IMR-90 (cell line): ENCODE results near the gene SFXN3. TPM values are rescaled to one million over a fixed set of nuclear protein-coding genes. Genes with fewer than 3 reads are reported as not detected.

Source experiments
- ATAC-seq: fragments of 200-7000 bp; cut with Tn5 transposase; 2 replicates; pipeline ENCODE4 v1.9.1; 2020; ENCODE audit warnings: low read depth, mild to moderate bottlenecking, moderate library complexity
- BruUV-seq: library from RNA; stranded (reverse); fragments of 400-500 nt; replicated peaks from 2 replicates; lab custom pipeline; 2021; lab: Mats Ljungman, UMichigan
- CTCF ChIA-PET: fragments of 300-600 bp; formaldehyde crosslinking; extraction: SDS; loops from one replicate; lab custom pipeline; 2021; ENCODE audit warnings: antibody characterized with exemption; lab: Yijun Ruan, JAX
- POLR2A ChIA-PET: fragments of 300-600 bp; sonication (Branson Sonifier 250); formaldehyde crosslinking; loops from one replicate; lab custom pipeline; 2022; ENCODE audit warnings: antibody characterized with exemption; ENCODE audit not compliant: unreplicated experiment; lab: Charles Lee
- DNase-seq: peaks from one replicate; pipeline ENCODE4 v3.0.0; 2013
- H2AFZ ChIP-seq: replicated peaks from 2 replicates; pipeline ENCODE3; 2013; ENCODE audit warnings: low read length, mild to moderate bottlenecking; ENCODE audit not compliant: poor library complexity
- H2AK5ac ChIP-seq: 2 replicates; pipeline ENCODE4 v1.6.1; 2013; ENCODE audit warnings: low read depth, low read length, inconsistent platforms
- H2AK9ac ChIP-seq: replicated peaks from 2 replicates; pipeline ENCODE3; 2013; ENCODE audit warnings: mild to moderate bottlenecking, low read depth, low read length, moderate library complexity; ENCODE audit not compliant: poor library complexity
- H2BK120ac ChIP-seq: 2 replicates; pipeline ENCODE4 v1.6.1; 2013; ENCODE audit warnings: low read depth, low read length, inconsistent platforms
- H2BK15ac ChIP-seq: 3 replicates; pipeline ENCODE4 v1.6.1; 2013; ENCODE audit warnings: low read depth, low read length, inconsistent platforms
- H2BK20ac ChIP-seq: 2 replicates; pipeline ENCODE4 v1.6.1; 2013; ENCODE audit warnings: low read depth, mild to moderate bottlenecking, inconsistent platforms, low read length, moderate library complexity
- H2BK5ac ChIP-seq: 2 replicates; pipeline ENCODE4 v1.6.1; 2013; ENCODE audit warnings: mild to moderate bottlenecking, low read depth, low read length, inconsistent platforms; ENCODE audit not compliant: poor library complexity, severe bottlenecking
- H3K14ac ChIP-seq: replicated peaks from 2 replicates; pipeline ENCODE4 v1.6.1; 2013; ENCODE audit warnings: low read depth, low read length, inconsistent platforms
- H3K18ac ChIP-seq: 2 replicates; pipeline ENCODE4 v1.6.1; 2013; ENCODE audit warnings: low read depth, low read length, control low read depth
- H3K23ac ChIP-seq: 2 replicates; pipeline ENCODE4 v1.6.1; 2013; ENCODE audit warnings: low read depth, low read length, inconsistent platforms
- H3K27ac ChIP-seq: 2 replicates; pipeline ENCODE4 v1.5.1; 2013; ENCODE audit warnings: mild to moderate bottlenecking, control low read depth, low read length; ENCODE audit not compliant: insufficient read depth
- H3K27me3 ChIP-seq: 2 replicates; pipeline ENCODE4 v1.6.1; 2013; ENCODE audit warnings: low read length; ENCODE audit not compliant: control insufficient read depth, insufficient read depth
- H3K36me3 ChIP-seq: 2 replicates; pipeline ENCODE4 v1.6.1; 2013; ENCODE audit warnings: low read length, mixed read lengths; ENCODE audit not compliant: control insufficient read depth, insufficient read depth
- H3K4ac ChIP-seq: 2 replicates; pipeline ENCODE4 v1.6.1; 2013; ENCODE audit warnings: low read depth, low read length, inconsistent platforms
- H3K4me1 ChIP-seq: 2 replicates; pipeline ENCODE4 v1.6.1; 2013; ENCODE audit warnings: low read length, mixed read lengths; ENCODE audit not compliant: control insufficient read depth, insufficient read depth
- H3K4me2 ChIP-seq: 2 replicates; pipeline ENCODE4 v1.6.1; 2013; ENCODE audit warnings: low read depth, mild to moderate bottlenecking, control low read depth, low read length, moderate library complexity
- H3K4me3 ChIP-seq: 2 replicates; pipeline ENCODE4 v1.5.1; 2013; ENCODE audit warnings: low read depth, mild to moderate bottlenecking, control low read depth, low read length, moderate library complexity; ENCODE audit not compliant: insufficient read depth
- H3K56ac ChIP-seq: 2 replicates; pipeline ENCODE4 v1.6.1; 2013; ENCODE audit warnings: low read length, inconsistent platforms; ENCODE audit not compliant: insufficient read depth; ENCODE audit errors: extremely low read depth
- H3K79me1 ChIP-seq, 2 experiments: 2 replicates each; pipeline ENCODE4 v1.6.1; 2013; ENCODE audit warnings: low read length in 2 of 2, inconsistent platforms in 1 of 2, low read depth in 1 of 2
- H3K9ac ChIP-seq: 2 replicates; pipeline ENCODE4 v1.6.1; 2013; ENCODE audit warnings: low read depth, low read length, control low read depth
- H3K9me1 ChIP-seq: 2 replicates; pipeline ENCODE4 v1.6.1; 2013; ENCODE audit warnings: low read length, inconsistent platforms; ENCODE audit not compliant: insufficient read depth
- H3K9me3 ChIP-seq: 2 replicates; pipeline ENCODE4 v1.6.1; 2013; ENCODE audit warnings: low read length; ENCODE audit not compliant: control insufficient read depth, insufficient read depth
- H4K20me1 ChIP-seq: 2 replicates; pipeline ENCODE4 v1.6.1; 2013; ENCODE audit warnings: low read length, inconsistent platforms; ENCODE audit not compliant: insufficient read depth
- H4K5ac ChIP-seq: 2 replicates; pipeline ENCODE4 v1.6.1; 2013; ENCODE audit warnings: mild to moderate bottlenecking, low read depth, low read length, control low read depth
- H4K8ac ChIP-seq, 2 experiments: 2 replicates each; pipeline ENCODE4 v1.6.1; 2013; ENCODE audit warnings: low read depth in 2 of 2, low read length in 2 of 2, control low read depth in 1 of 2, inconsistent platforms in 1 of 2
- H4K91ac ChIP-seq: 2 replicates; pipeline ENCODE4 v1.6.1; 2013; ENCODE audit warnings: low read depth, low read length, inconsistent platforms; ENCODE audit not compliant: insufficient read depth
- CTCF ChIP-seq: conservative IDR thresholded peaks from 2 replicates; pipeline ENCODE4 v1.5.1; 2012; ENCODE audit warnings: mild to moderate bottlenecking, low read depth, low read length, improper control_type of control experiment
- ELK1 ChIP-seq: fragments of 150-350 bp; IDR thresholded peaks from 2 replicates; pipeline ENCODE4 v1.6.1; 2016; ENCODE audit warnings: low read depth, mild to moderate bottlenecking, low read length, moderate library complexity, borderline replicate concordance
- FOS ChIP-seq: fragments of 150-350 bp; IDR thresholded peaks from 2 replicates; pipeline ENCODE4 v1.6.1; 2016; ENCODE audit warnings: low read depth, low read length
- MAZ ChIP-seq: IDR thresholded peaks from 2 replicates; pipeline ENCODE4 v1.6.1; 2012; ENCODE audit warnings: low read depth, mild to moderate bottlenecking, low read length, improper control_type of control experiment, moderate library complexity, borderline replicate concordance
- MXI1 ChIP-seq: IDR thresholded peaks from 2 replicates; pipeline ENCODE4 v1.6.1; 2012; ENCODE audit warnings: low read depth, mild to moderate bottlenecking, low read length, moderate library complexity, borderline replicate concordance
- RAD21 ChIP-seq: IDR thresholded peaks from 2 replicates; pipeline ENCODE4 v1.6.1; 2012; ENCODE audit warnings: low read length, improper control_type of control experiment
- RFX5 ChIP-seq: IDR thresholded peaks from 2 replicates; pipeline ENCODE4 v1.8.0; 2012; ENCODE audit warnings: low read depth, mild to moderate bottlenecking, low read length, moderate library complexity
- SMC3 ChIP-seq: fragments of 150-350 bp; IDR thresholded peaks from 2 replicates; pipeline ENCODE4 v1.6.1; 2016; ENCODE audit warnings: low read depth, mild to moderate bottlenecking, antibody characterized with exemption, low read length, moderate library complexity
- WGBS, 2 experiments: methylation state at CpG; one replicate each; pipeline versions ENCODE4 v1.1.5 to v1.1.7; 2013; ENCODE audit warnings: missing lambda C conversion rate in 2 of 2; ENCODE audit not compliant: insufficient read length in 1 of 2; ENCODE audit errors: extremely low coverage in 2 of 2; 5-methylcytosine and 5-hydroxymethylcytosine counted together
- dilution Hi-C: fragments of 300-500 bp; cut with HindIII; formaldehyde crosslinking; loops from one replicate; pipeline ENCODE4 v1.14.3; 2018; ENCODE audit warnings: low sequenced_read_pairs; ENCODE audit not compliant: unreplicated experiment
- in situ Hi-C: fragments of 300-500 bp; cut with MboI; formaldehyde crosslinking; loops from 3 replicates; pipeline ENCODE4 v1.14.3; 2019; ENCODE audit warnings: low sequenced_read_pairs, inconsistent platforms, mixed read lengths
- intact Hi-C: fragments of 100-400 bp; cut with micrococcal nuclease; formaldehyde crosslinking; loops from 2 replicates; pipeline ENCODE4 v1.10.0; 2022
- polyA plus RNA-seq, 3 experiments: library from polyadenylated mRNA; depleted of rRNA; stranded (reverse); fragments of >200 nt; gene quantifications; 2 replicates each; pipeline ENCODE4 v1.2.3, GENCODE V29; 2012; ENCODE audit warnings: low replicate concordance in 1 of 3
- total RNA-seq: library from RNA; depleted of rRNA; stranded (reverse); fragments of >200 nt; gene quantifications from 2 replicates; pipeline ENCODE4 v1.2.3, GENCODE V29; 2012

The SFXN3 gene
- total and polyA plus RNA-seq, 2 of the 4 experiments (the other 2 are of a cell fraction): 64.7 to 77.2 TPM

GRCh38 chr10:101067356-101068083 is 36.5 kb downstream of the SFXN3 start:
- peak overlapping the region; percentile 73; the same call in 1 of the 2 replicates for H3K14ac ChIP-seq
- peak overlapping the region; percentile 57 for H2BK120ac ChIP-seq
- peak overlapping the region; percentile 77; the same call in 1 of the 2 replicates for H3K23ac ChIP-seq
- intact Hi-C loops: loop anchor here (1.0 to 5.0 kb wide), 3 partner anchors 26 to 49 kb away; partner anchors contain the start of genes PDZD7 and SFXN3
- peak overlapping the region; percentile 5 for H2BK5ac ChIP-seq
- H3K9me3 ChIP-seq: no peaks in the 10 kb centered on the region
- peak overlapping the region; percentile 82 for H3K4me2 ChIP-seq
- 3% methylated on average over 21 of the region's 43 CpGs; no CpG with 5 or more reads in 1 of the 2 experiments for WGBS, 2 experiments
- no peak overlapping the region for H2BK20ac ChIP-seq
- TF ChIP-seq CTCF (peak; percentile 89), RAD21 (peak; percentile 86), RFX5 (no peak), ELK1 (no peak), SMC3 (peak; percentile 91), FOS (no peak), MXI1 (no peak), MAZ (0 out of 2 replicates have a peak, but pooled peaks have one; percentile 36)
- no peaks in the 10 kb centered on the region for H4K20me1 ChIP-seq
- H3K56ac ChIP-seq: peak overlapping the region; percentile 44; the same call in 1 of the 2 replicates
- peak overlapping the region; percentile 88 for H2AFZ ChIP-seq
- peaks cover 0 to 15% of the 10 kb centered on the region in 2 experiments; a peak in 2 of 4 replicates for H3K79me1 ChIP-seq
- no peak overlapping the region for H2AK5ac ChIP-seq
- dilution Hi-C loops: no loop called here
- DNase-seq (peak; percentile 83), ATAC-seq (peak; percentile 58)
- CTCF ChIA-PET: interaction anchor here (0.6 to 1.7 kb wide), 8 partner anchors 14 to 54 kb away, joined by 3 to 9 read pairs (median 4); no protein-coding TSS in a partner anchor
- peak overlapping the region; percentile 58 to 61; a peak in 3 of 4 replicates for H4K8ac ChIP-seq
- peak overlapping the region; percentile 91 for H2AK9ac ChIP-seq
- H4K5ac ChIP-seq: no peak overlapping the region
- POLR2A ChIA-PET: no interaction called here
- no TSS peak for BruUV-seq
- H3K4me1 ChIP-seq: peaks cover 17% of the 10 kb centered on the region
- peak overlapping the region; percentile 42 for H3K4me3 ChIP-seq
- peaks cover 4% of the 10 kb centered on the region; the same call in 1 of the 2 replicates for H3K9me1 ChIP-seq
- peak overlapping the region; percentile 81 for H3K4ac ChIP-seq
- no peak overlapping the region for H3K18ac ChIP-seq
- H2BK15ac ChIP-seq: no peak overlapping the region
- peak overlapping the region; percentile 65 for H3K9ac ChIP-seq
- no peaks in the 10 kb centered on the region for H3K36me3 ChIP-seq
- H3K27me3 ChIP-seq: peaks cover 10% of the 10 kb centered on the region
- H4K91ac ChIP-seq: peak overlapping the region; percentile 53
- H3K27ac ChIP-seq: peak overlapping the region; percentile 43
- in situ Hi-C loops: no loop called here
